RWPE1 (cell line): ENCODE data around the gene PHLDA2.

ENCODE experiments used
- CTCF ChIA-PET: fragments of 350-600 bp; sonication (Branson Sonifier 250); formaldehyde crosslinking; extraction: SDS; loops from one replicate; lab custom pipeline; 2021; lab: Yijun Ruan, JAX
- POLR2A ChIA-PET: fragments of 400-600 bp; formaldehyde crosslinking; extraction: SDS; loops from one replicate; lab custom pipeline; 2020; ENCODE audit warnings: antibody characterized with exemption; ENCODE audit not compliant: low non-redundant PET; lab: Yijun Ruan, JAX
- DNase-seq: peaks from one replicate; pipeline ENCODE4 v3.0.0; 2012; ENCODE audit warnings: low spot score
- H3K27ac ChIP-seq: fragments of 450-650 bp; 2 replicates; pipeline ENCODE4 v1.5.1; 2017
- CTCF ChIP-seq: fragments of 450-650 bp; conservative IDR thresholded peaks from 2 replicates; pipeline ENCODE4 v1.5.1; 2017; ENCODE audit warnings: low read depth, mild to moderate bottlenecking

The PHLDA2 gene

GRCh38 chr11:2922655-2923054 is 6.6 kb downstream of the PHLDA2 start:
- ChIA-PET POLR2A (no interaction called here), CTCF (interaction anchor here (0.6 to 0.7 kb wide), 2 partner anchors 19 to 32 kb away, joined by 3 to 4 read pairs; no protein-coding TSS in a partner anchor)
- DNase-seq = no peak
- H3K27ac ChIP-seq = 0 out of 2 replicates have a peak overlapping the region, but pooled peaks have one; percentile 9
- TF ChIP-seq CTCF = no peak

GRCh38 chr11:2921742-2922493 is 7.3 kb downstream of the PHLDA2 start:
- TF ChIP-seq CTCF = no peak
- ChIA-PET POLR2A (no interaction called here), CTCF (interaction anchor here (0.7 kb wide), 1 partner anchor 19 kb away, joined by 3 read pairs; no protein-coding TSS in a partner anchor)
- H3K27ac ChIP-seq = no peak overlapping the region
- no peak for DNase-seq

- no peak overlapping the region for H3K27ac ChIP-seq
- no peak for TF ChIP-seq CTCF
- DNase-seq = no peak
- ChIA-PET CTCF (interaction anchor here (0.7 to 1.1 kb wide), 2 partner anchors 23 to 29 kb away, joined by 5 to 7 read pairs; no protein-coding TSS in a partner anchor), POLR2A (interaction anchor here (0.7 kb wide), 1 partner anchor 31 kb away, joined by 4 read pairs; no protein-coding TSS in a partner anchor)
Measured at GRCh38 chr11:2921261-2921660, 8.0 kb downstream of the PHLDA2 start.

- POLR2A ChIA-PET = interaction anchor here (0.8 kb wide), 1 partner anchor 9 kb away, joined by 3 read pairs; no protein-coding TSS in a partner anchor
- CTCF ChIA-PET = interaction anchor here (0.9 to 1.1 kb wide), 2 partner anchors 28 to 388 kb away, joined by 3 to 7 read pairs; no protein-coding TSS in a partner anchor
- H3K27ac ChIP-seq = peak overlapping the region; percentile 21; the same call in 1 of the 2 replicates
- TF ChIP-seq CTCF = no peak
- DNase-seq = no peak
Measured at GRCh38 chr11:2920343-2920742, 8.9 kb downstream of the PHLDA2 start.

GRCh38 chr11:2919837-2920236 is 9.4 kb downstream of the PHLDA2 start:
- DNase-seq = no peak
- no peak for TF ChIP-seq CTCF
- ChIA-PET POLR2A (no interaction called here), CTCF (interaction anchor here (0.9 to 1.1 kb wide), 2 partner anchors 28 to 388 kb away, joined by 3 to 7 read pairs; no protein-coding TSS in a partner anchor)
- peak overlapping the region; percentile 21; the same call in 1 of the 2 replicates for H3K27ac ChIP-seq

- no peak for DNase-seq
- POLR2A ChIA-PET = no interaction called here
- TF ChIP-seq CTCF = no peak
- CTCF ChIA-PET = no interaction called here
- H3K27ac ChIP-seq = peak overlapping the region; percentile 16; the same call in 1 of the 2 replicates
Measured at GRCh38 chr11:2919188-2919587, 10.0 kb downstream of the PHLDA2 start.
